GM19043 (cell line): ENCODE results near the gene HOXB13.

ENCODE experiments used
- ATAC-seq: cut with Tn5 transposase; IDR thresholded peaks from one replicate; pipeline ENCODE4 v1.9.1; 2021; ENCODE audit warnings: low read depth; ENCODE audit not compliant: unreplicated experiment

HOXB13 gene

GRCh38 chr17:48727415-48728175 lies 955 bp downstream of the HOXB13 start:
- ATAC-seq, result no peak

GRCh38 chr17:48726916-48727286 lies 1.6 kb downstream of the HOXB13 start:
- no peak for ATAC-seq

GRCh38 chr17:48726114-48726915 lies 2.2 kb downstream of the HOXB13 start:
- ATAC-seq, result no peak

GRCh38 chr17:48725288-48726064 lies 3.1 kb downstream of the HOXB13 start:
- ATAC-seq, result no peak

- ATAC-seq, result no peak
These were observed 3.6 kb downstream of the HOXB13 start for GRCh38 chr17:48725004-48725287.

GRCh38 chr17:48724251-48725003 lies 4.1 kb downstream of the HOXB13 start:
- ATAC-seq, result no peak

- no peak for ATAC-seq
These were observed 4.9 kb downstream of the HOXB13 start for GRCh38 chr17:48723423-48724250.

GRCh38 chr17:48722915-48723422 lies 5.6 kb downstream of the HOXB13 start, which contains the start of gene PRAC2:
PRAC2 (plus strand) TSS chr17:48723185; CDS start chr17:48724411, 1,226 bp downstream.
- ATAC-seq, result no peak

- no peak for ATAC-seq
These were observed 6.2 kb downstream of the HOXB13 start, which contains the start of gene PRAC1 for GRCh38 chr17:48722201-48722907. PRAC1 (minus strand) TSS chr17:48722518; CDS start chr17:48722392, 126 bp downstream.

- no peak for ATAC-seq
These were observed 7.5 kb downstream of the HOXB13 start for GRCh38 chr17:48721009-48721402.

- no peak for ATAC-seq
These were observed 8.1 kb downstream of the HOXB13 start for GRCh38 chr17:48720266-48721008.

- ATAC-seq, result no peak
These were observed 8.8 kb downstream of the HOXB13 start for GRCh38 chr17:48719642-48720265.

GRCh38 chr17:48718761-48719641 lies 9.5 kb downstream of the HOXB13 start:
- ATAC-seq, result no peak

- no peak for ATAC-seq
These were observed 10.3 kb downstream of the HOXB13 start for GRCh38 chr17:48718227-48718760.

- no peak for ATAC-seq
These were observed 11.0 kb downstream of the HOXB13 start for GRCh38 chr17:48717367-48718226.
